PC-9 (cell line): ENCODE measurements around the gene BAZ1B.

Experiments
- CTCF ChIP-seq: fragments of 200-600 bp; sonication (generic); conservative IDR thresholded peaks from 2 replicates; pipeline ENCODE4 v1.6.1; 2017; ENCODE audit warnings: mixed run types, antibody characterized with exemption, mild to moderate bottlenecking, moderate library complexity
- EZH2 ChIP-seq: fragments of 200-600 bp; sonication (generic); IDR thresholded peaks from 2 replicates; pipeline ENCODE4 v1.8.0; 2017; ENCODE audit warnings: antibody characterized with exemption, low read depth

DNA sequence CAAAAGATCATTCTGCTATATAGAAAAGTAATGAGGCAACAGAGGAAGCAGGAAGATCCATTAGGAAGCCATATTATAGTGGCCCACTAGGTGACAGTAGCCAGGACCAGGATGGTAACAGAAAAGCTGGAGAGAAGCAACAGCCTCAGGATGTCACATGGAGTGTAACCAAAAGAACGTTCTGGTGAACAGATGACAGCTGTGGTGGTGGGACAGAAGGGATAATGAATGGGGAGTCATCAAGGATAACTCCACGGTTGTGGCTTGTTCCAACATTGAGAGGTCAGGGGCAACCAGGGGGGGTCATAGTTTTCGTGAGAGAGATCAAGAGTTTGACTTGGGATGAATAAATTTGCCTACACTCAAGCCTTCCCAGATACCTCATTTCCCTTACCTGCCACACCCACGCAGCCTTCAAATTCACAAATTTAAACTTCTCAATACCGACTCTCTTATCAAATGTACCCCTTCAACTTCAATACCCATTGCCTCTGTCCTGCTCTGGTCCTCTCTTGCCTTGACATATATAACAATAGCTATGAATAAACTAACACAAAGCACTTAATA, 47.0 kb upstream of the BAZ1B start:
- TF ChIP-seq CTCF, result no peak
- TF ChIP-seq EZH2, result no peak
